GM21723 (cell line): ENCODE data around the gene ZNF701.

ENCODE experiments used
- ATAC-seq: cut with Tn5 transposase; IDR thresholded peaks from one replicate; pipeline ENCODE4 v1.9.1; 2021; ENCODE audit warnings: mild to moderate bottlenecking, moderate library complexity; ENCODE audit not compliant: unreplicated experiment

ZNF701 gene

GRCh38 chr19:52635786-52636570 lies 65.9 kb downstream of the ZNF701 start:
- no peak for ATAC-seq
